Stimulated activated CD4-positive, alpha-beta T cell treated with anti-CD3 and anti-CD28 coated beads, Interleukin-15, amount 100 ng/mL, for 1 hour (primary cell): Measurements from ENCODE around the gene CXCR4.
"Not testable (repeated sequence)": the region's sequence is repeated elsewhere in the genome, so short reads cannot be mapped to it uniquely, and the experiment has no call there.

Experiments used
- DNase-seq, 2 donors: peaks; one replicate each; pipeline ENCODE4 v3.0.0-alpha.2; 2020; ENCODE audit warnings: low read depth in 1 of 2, low spot score in 1 of 2

CXCR4 gene

DNA sequence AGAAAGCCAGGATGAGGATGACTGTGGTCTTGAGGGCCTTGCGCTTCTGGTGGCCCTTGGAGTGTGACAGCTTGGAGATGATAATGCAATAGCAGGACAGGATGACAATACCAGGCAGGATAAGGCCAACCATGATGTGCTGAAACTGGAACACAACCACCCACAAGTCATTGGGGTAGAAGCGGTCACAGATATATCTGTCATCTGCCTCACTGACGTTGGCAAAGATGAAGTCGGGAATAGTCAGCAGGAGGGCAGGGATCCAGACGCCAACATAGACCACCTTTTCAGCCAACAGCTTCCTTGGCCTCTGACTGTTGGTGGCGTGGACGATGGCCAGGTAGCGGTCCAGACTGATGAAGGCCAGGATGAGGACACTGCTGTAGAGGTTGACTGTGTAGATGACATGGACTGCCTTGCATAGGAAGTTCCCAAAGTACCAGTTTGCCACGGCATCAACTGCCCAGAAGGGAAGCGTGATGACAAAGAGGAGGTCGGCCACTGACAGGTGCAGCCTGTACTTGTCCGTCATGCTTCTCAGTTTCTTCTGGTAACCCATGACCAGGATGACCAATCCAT lies 2.7 kb downstream of the CXCR4 start:
- no peak for DNase-seq

DNA sequence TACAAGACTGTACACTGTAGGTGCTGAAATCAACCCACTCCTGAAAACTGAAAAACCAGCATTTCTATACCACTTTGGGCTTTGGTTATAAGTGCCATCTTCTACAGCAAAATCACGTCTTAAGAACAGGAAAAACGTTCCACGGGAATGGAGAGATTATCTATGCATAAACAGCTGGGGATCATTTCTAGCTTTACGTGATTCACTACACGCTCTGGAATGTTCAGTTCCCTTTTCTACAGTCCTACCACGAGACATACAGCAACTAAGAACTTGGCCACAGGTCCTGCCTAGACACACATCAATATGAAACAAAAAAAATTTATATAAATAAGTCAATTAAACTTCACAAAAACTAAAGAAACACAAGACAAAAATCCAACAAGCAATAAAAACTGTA lies 3.6 kb downstream of the CXCR4 start:
- DNase-seq, result no peak

DNA sequence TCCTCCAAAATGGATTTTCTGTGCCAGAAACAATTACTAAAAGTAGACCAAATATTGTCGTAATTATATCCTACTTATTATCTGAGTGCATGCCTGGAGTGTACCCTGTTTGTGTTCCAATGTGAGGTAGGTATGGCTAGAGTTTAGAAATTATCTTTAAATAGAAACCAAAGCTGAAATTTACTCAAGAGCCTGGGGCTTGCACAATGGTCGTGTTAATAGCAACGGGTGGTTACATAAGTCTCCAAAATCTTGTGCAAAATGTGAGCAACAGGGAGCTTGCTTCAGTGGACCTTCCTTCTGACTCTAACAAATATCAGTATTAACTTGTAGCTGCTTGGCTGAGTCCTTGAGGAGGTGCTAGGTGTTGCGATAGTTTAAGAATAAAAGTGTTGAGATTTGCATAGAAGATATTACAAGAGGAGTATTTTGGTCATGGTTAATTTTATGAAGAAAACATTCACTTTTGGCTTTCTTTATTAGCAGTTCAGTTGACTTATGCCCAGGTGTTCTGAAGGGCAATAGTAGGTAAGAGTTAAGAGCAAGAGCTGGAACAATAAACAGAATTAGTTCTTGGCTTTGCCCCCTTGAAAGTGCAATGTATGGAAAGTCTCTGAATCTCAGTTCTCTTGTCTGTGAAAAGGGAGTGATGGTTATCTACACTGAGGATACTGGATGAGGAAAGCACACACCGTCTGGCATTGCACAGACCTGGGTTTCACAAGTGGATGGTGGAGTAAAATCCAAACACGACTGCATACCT lies 4.6 kb downstream of the CXCR4 start:
- no peak for DNase-seq

DNA sequence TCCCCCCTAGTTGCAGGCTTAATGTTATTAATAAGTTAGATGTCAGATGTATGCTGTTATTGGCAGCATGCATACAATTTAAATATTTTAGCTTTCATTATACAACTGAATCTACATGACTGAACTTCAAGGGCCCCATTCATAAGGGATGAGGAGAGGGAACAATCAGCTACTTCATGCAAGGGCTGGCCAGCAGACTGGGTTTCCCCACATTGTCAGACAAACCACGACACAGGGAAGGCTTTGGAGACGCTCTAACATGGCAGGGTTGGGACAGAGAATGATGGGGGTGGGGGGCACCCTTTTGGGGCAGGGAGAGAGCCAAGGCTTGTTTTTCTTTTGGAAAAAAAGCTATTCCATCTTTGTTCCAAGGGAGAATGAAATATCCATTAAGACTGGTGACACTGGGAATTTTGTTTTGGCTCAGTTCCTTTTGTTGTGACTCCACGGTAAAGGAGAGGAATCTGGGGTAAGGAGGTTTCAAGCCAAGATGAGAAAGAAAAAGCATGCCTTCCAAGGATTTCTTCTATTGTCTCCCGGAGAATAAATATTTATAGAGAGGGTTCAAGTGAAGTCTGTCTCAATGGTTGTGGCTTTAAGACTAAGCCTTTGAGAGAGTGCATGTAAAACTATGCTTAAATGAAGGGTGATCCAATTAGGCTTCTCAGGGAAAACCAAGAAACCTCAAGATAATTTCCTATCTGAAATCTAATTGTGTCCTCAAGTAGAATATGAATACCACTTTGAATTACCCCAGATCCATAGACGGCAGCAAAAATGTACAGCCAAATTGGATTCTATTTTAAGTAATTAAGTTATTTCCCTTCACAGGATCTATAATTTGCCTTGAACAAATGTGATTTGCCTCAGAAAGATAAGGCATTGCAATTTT lies 5.4 kb downstream of the CXCR4 start:
- no peak for DNase-seq

DNA sequence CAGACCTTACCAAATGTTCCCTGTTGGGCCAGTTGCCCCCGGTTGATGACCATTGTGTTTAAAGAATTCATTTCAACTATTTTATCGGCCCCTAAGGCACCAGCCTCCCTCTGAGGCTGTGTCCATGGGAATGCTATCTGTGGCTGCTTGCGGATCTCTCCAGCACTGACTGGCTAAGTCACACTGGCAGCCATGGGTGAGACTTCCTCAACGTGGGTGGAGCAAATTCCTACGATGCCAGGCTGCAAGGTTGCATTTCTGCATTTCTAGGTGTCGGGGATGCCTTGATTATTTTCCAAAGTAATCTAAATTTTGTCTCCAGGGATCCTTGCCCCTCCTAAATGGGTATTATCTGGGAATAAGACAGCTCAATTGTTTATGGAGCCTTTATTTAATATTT lies 6.2 kb downstream of the CXCR4 start:
- no peak for DNase-seq

DNA sequence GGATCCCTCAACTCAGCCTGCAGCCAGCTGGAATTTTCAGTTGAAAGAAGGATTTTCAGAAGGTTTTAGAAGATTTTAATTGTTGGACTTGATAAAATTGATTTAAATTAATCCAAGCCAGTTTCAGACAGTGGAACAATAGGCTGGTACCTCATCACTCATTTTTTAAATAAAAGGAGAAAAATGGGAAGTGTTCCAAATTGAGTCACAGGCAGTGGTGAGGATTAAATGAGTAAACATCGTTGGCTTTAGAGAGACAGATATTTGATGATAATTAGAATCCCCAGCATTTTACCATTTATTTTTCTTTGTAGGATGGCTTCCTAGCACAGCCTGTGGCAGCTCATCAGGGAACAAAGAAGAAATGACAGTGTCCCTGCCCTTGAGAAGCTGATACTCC lies 7.4 kb downstream of the CXCR4 start:
- no peak for DNase-seq

DNA sequence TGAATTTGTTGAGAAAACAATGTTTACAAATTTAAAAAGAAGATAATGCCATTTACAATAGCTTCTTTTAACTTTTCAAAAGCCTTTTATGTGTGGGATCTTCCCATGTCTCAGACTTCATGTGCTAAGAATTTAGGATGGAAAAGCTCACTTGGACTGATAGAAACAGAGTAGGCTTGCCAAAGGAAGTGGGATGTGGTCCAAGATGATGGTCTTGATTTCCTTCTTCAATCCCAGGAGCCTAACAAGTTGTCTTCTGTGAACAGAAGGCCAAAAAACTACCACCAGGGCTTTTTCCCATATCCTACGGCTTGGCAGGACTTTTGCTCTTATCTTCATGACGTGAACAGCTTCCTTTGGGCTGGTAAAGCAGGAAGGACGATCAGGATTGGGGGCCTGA lies 9.5 kb downstream of the CXCR4 start:
- no peak for DNase-seq

DNA sequence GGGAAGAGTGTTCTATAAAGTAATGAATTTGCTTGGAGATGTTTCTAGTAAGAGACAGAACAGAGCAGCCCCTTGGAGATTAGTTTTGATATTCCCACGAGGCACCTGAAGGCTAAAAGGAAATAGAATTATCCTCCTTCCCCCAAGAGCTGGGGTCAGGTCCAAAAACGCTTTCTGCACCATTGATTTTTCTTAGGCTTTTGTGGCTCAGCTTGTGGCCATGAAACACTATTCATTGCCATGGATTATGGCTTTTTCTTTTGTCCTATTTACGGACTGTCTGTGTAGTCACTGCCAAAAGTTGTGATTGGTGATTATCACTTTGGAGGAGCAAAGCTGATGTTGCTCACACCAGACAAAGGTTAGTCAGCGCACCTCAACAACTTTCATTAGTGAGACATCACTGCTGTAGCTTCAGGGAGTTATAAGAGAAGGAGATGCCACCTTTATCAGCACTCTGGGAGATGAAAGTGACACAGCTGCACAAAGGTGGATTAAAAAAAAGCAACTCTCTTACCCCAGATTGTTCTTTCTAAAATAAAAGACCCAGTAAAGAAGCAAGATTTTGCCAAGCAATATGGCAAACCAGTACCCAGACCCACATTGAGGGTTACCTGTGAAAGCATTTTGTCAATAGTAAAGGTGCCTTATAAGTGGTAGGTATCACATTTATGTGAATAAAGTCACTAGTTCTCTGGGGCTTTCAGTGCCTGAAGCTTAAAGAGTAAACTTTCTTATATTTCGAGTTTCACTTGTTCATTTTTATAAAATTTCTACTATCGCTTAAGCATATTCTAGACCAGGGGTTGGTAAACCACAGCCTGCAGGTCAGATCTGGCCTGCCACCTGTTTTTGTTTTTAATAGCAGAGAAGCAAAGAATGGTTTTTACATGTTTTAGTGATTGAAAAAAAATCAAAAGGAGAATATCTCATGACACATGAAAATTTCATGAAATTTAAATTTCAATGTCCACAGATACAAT lies 10.6 kb downstream of the CXCR4 start:
- no peak for DNase-seq

DNA sequence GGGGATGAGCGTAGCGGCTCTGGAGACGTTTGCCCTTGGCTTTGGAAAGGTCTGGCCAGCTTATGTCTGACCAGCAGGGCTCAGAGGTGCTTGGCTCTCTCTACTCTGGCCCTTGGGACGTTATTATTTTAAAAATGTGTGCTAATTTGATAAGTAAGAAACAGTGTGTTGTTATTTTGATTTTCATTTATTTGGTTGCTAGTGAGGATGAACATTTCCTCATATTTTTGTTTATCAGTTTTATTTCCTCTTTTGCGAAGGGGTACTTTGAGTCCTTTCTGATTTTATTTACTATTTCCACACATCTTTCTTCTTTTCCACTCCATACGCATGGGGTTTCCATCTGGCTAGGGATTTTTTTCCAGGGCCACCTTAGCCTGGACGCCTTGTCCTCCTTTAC lies 11.4 kb downstream of the CXCR4 start:
- DNase-seq, result no peak

DNA sequence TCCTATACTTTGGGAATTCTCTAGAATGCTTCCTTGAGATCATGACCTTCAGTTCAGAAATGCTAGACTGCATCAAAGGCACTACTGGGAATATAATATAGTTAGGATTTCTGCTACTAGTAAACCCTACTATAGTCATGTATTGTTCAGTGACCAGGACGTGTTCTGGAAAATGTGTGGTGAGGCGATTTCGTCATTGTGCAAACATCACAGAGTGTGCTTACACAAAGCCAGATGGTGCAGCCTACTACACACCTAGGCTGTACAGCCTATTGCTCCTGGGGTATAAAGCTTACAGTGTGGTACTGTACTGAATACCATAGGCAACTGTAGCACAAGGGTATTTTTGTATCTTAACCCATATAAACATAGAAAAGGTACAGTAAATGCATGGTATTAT lies 13.0 kb downstream of the CXCR4 start:
- no peak for DNase-seq

DNA sequence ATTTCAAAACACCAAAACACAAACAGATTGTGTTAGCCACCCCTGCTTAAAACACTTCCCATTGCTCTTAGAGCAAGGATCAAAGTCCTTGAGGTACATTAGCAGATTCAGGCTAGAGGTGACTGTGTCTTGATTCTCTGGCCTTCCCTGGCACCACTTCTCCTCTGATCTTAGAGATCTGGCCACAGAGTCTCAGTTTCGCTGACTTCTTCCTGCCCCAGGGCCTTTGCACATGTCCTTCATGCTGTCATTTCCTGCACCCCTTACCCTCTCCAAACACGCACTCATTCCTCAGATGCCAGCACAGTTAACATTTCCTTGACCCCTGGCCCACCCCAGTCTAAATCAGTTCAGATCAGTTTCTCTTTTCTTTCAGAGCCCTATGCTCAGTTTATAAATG lies 16.9 kb downstream of the CXCR4 start:
- DNase-seq, result no peak

DNA sequence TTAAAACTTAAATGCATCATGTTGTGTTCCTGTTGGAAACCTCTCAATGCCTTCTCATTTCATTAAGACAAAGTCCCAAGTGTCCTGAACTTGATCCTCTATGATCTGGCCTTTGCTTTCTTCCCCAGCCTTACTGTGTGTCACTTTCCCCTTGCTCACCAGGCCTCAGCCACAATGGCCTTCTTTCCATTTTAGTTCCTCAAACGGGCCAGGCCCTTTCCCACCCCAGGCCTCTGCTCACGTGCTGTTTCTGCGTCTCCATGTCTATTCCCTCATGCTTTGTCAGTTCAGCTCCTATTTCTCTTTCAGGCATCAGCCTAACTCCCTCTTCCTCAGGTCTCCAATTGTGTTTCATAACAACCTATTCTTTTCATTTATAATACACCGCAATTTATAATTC lies 19.5 kb downstream of the CXCR4 start:
- no peak for DNase-seq

DNA sequence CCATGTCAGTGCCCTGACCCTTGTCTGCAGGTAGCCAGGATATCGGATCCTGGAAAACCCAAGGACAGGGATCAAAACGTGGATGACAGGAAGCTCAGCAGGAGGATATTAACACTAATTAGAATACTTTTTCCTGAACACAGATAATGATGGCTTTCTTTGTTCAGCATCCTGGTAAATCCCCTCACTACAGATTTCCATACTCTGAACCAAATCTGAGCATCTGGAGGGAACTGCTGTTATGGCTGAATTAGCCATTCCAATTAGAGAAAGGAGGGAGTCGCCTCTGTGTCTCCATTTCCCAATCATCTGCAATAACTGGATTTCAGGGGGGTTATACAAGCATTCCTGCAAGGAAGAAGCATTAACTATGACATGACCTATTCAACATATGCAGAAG lies 24.4 kb downstream of the CXCR4 start:
- DNase-seq, result no peak

DNA sequence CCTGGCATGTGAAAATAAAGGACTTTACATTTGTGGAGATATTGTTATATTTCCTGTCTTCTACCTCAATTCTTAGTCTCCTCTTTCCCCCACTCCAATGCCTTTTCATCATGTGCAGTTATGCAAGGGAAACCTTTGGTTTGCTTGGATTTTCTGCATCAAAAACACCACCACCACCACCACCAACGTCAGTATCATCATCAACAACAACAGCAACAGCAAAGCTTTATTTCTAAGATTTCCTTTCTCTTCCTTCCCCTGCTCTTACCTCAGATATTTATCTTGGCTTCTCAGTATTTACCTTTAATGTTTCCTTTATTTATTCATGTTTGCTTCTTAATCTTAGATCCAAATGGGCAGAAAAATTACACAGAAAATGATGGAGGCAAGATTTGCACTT lies 26.1 kb downstream of the CXCR4 start:
- no peak for DNase-seq

DNA sequence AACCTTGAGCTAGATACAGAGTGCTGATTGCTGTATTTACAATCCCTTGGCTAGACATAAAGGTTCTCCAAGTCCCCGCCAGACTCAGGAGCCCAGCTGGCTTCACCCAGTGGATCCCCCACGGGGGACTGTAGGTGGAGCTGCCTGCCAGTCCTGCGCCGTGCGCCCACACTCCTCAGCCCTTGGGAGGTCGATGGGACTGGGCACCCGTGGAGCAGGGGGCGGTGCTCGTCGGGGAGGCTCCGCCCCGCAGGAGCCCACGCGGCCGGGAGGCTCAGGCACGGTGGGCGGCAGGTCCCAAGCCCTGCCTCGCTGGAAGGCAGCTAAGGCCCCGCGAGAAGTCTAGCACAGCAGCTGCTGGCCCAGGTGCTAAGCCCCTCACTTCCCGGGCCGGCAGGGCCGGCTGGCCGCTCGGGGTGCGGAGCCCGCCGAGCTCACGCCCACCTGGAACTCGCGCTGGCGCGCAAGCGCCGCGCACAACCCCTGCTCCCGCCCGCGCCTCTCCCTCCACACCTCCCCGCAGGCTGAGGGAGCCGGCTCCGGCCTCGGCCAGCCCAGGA lies 30.0 kb downstream of the CXCR4 start:
- DNase-seq, result not testable (repeated sequence)

DNA sequence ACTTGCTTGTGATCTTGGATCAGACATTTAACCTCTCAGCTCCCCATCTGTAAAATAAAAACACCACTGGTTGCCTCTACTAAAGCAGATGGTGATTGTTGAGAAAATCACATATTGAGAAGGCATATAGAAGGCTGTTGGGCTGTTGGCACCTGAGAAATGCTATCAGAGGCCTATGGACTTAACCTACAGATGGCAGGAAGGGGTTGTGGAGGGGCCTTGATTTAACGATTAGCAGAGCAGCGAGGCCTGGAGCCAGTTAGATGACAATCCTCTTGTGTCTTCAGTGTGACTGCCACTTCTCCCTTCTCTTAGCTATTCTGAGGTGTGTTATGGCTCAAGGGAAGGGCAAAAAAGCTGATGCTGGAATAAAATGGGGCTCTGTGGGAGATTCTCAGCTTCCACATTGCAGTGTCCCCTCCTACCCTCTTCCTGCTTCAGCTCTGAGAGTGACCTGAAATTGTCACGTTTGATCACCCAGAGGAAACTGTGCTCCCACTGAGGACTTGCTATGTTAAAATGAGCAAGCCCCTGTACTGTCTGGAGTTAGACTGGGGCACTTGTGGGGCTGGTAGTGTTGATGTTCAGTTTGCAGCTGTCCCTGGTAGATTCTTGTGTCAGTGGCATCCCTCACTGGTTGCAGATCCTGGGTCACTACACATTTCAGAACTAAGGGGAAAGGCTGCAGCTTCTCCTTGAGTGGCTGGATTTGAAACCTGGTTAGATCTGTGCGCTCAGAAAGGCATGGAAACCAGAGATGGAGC lies 31.5 kb downstream of the CXCR4 start:
- DNase-seq, result no peak

DNA sequence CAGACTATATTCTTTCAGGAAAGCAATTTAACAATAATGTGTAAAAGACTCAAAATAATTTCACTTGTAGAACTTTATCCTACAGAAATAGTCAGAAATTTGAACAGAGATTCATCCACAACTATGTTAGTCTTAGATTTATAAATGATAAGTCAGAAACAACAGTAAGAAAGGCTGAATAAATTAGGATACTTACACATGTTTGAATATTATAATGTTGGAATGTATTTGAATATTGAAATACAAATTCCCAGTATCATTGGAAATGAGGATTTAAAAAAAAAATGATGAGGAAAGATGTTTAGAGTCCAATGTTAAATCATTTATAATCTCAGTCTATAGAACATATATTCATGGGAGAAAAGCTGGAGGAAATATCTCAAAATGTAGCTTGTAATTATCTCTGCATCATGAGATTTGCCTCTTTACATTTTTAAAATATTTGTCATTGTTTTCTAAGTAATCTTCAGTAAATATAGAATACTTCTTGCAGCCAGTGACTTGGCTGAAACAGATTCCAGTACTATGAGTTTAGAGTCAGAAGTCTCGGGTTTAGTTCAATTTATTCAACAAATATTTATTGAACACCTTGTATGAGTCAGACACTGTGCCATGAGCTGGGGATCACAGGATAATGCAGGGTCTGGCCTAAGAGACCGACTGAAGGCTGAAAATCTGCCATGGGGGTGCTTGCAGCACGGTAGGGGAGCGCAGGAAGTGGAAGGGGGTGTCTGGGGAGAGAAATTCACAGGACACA lies 32.3 kb downstream of the CXCR4 start:
- no peak for DNase-seq

DNA sequence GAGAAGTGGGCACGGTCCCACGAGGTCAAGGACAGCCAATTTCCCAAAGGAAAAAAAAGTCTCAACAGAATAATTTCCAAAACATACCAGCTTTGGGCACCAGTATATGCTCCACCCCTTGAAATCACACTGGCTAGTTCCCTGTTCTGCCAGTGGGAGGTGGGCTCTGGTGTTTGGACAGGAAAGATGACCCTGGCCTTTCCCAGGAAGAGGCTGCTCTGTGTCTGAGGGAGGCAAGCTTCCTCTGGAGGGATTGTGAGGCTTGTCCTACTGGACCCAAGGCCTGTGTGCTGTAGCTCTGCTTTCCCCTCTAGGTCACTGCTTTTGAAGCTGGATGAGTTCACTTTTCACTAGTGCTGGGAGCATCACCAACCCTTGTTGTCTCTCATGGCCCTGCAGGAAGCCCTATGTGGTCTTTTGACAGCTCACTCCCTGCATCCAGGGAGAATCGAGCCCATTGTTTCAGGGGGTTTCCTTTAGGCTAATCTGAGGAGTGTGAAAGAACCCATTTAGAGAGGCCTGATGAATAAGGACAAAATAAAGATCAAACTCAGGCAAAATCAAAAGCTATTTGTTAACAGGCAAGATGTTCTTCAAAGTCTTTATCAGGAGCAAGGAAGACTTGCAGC lies 36.3 kb downstream of the CXCR4 start:
- no peak for DNase-seq

DNA sequence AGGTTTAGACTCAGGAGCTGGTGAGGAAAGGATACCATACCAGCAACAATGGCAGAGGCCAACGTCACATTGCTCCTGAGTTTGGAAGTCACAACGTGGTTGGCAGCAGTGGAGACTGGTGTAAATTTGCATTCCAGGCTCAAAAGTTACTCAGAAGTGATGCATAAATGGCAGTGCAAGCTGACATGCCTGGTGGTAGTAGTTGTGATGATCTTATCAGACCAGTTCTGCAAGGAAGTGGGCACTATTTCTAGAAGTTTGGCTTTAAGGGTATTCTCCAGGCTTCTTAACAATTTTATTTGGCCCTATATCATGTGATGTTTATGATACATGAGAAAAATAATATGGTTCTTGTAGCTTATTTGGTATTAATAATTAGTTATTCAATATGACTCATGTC lies 37.8 kb downstream of the CXCR4 start:
- DNase-seq, result no peak
